Tibial nerve (tissue), 3 donors: ENCODE data around the gene RIMKLB.

Experiments used
- CTCF ChIP-seq, 5 experiments: fragments of 200-600 bp in 3 of 5; fragments of 450-650 bp in 2 of 5; sonication (generic) in 3 of 5; IDR thresholded peaks; one replicate each; pipeline ENCODE4 v1.5.1; 2016 to 2019; ENCODE audit warnings: antibody characterized with exemption in 5 of 5, mild to moderate bottlenecking in 3 of 5, moderate library complexity in 2 of 5
- POLR2A ChIP-seq, 2 donors: fragments of 450-650 bp; IDR thresholded peaks; one replicate each; pipeline ENCODE4 v1.6.1; 2017; ENCODE audit warnings: antibody characterized with exemption in 2 of 2, mild to moderate bottlenecking in 2 of 2, moderate library complexity in 2 of 2

GRCh38 chr12:8648576-8649205, 49.1 kb upstream of the RIMKLB start:
- TF ChIP-seq CTCF (IDR thresholded peaks at IDR 0.05) (no peak), POLR2A (IDR thresholded peaks at IDR 0.05) (no peak)
